ENCODE measurements around the gene TMEM192.

DNA sequence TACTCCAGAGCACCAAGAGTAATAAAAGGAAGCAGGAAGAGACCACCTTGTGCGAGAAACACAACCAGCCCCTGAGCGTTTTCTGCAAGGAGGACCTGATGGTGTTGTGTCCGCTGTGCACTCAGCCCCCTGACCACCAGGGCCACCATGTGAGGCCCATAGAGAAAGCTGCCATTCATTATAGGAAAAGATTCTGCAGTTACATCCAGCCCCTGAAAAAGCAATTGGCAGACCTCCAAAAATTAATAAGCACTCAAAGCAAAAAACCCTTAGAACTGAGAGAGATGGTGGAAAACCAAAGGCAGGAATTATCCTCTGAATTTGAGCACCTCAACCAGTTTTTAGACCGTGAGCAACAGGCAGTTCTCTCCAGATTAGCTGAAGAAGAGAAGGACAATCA, 53.3 kb downstream of the TMEM192 start:
- TF ChIP-seq, protein P1, sequence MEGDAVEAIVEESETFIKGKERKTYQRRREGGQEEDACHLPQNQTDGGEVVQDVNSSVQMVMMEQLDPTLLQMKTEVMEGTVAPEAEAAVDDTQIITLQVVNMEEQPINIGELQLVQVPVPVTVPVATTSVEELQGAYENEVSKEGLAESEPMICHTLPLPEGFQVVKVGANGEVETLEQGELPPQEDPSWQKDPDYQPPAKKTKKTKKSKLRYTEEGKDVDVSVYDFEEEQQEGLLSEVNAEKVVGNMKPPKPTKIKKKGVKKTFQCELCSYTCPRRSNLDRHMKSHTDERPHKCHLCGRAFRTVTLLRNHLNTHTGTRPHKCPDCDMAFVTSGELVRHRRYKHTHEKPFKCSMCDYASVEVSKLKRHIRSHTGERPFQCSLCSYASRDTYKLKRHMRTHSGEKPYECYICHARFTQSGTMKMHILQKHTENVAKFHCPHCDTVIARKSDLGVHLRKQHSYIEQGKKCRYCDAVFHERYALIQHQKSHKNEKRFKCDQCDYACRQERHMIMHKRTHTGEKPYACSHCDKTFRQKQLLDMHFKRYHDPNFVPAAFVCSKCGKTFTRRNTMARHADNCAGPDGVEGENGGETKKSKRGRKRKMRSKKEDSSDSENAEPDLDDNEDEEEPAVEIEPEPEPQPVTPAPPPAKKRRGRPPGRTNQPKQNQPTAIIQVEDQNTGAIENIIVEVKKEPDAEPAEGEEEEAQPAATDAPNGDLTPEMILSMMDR (conservative IDR thresholded peaks at IDR 0.05; ENCODE audit: low read depth, low read length), result no peak
- TF ChIP-seq POLR2A (IDR thresholded peaks at IDR 0.05; ENCODE audit: low read depth, low read length), result no peak

Data from IMR-90 (cell line).